WTC11 (cell line): ENCODE data around the gene PDE8B. TPM values are rescaled to one million over a fixed set of nuclear protein-coding genes. Genes with fewer than 3 reads are reported as not detected.

Experiments used
- ATAC-seq: fragments of 200-7000 bp; cut with Tn5 transposase; 2 replicates; pipeline ENCODE4 v1.10.0; 2021; ENCODE audit warnings: mild to moderate bottlenecking, moderate library complexity
- CTCF ChIA-PET: fragments of 300-600 bp; sonication (Branson Sonifier 250); formaldehyde crosslinking; loops from one replicate; lab custom pipeline; 2021; ENCODE audit warnings: antibody characterized with exemption; lab: Charles Lee
- POLR2A ChIA-PET: fragments of 350-600 bp; sonication (Branson Sonifier 250); formaldehyde crosslinking; loops from one replicate; lab custom pipeline; 2021; ENCODE audit warnings: antibody characterized with exemption; lab: Charles Lee
- DNase-seq: peaks from one replicate; pipeline ENCODE4 v3.0.0; 2021; ENCODE audit warnings: low spot score
- H3K27ac Mint-ChIP-seq: 2 replicates; pipeline ENCODE4 v1.8.0; 2021; ENCODE audit warnings: mixed read lengths
- H3K27me3 Mint-ChIP-seq: 2 replicates; pipeline ENCODE4 v1.8.0; 2021; ENCODE audit warnings: low read depth, mild to moderate bottlenecking, moderate library complexity, mixed read lengths
- H3K36me3 Mint-ChIP-seq: 2 replicates; pipeline ENCODE4 v1.8.0; 2021; ENCODE audit warnings: mixed read lengths
- H3K4me1 Mint-ChIP-seq: 2 replicates; pipeline ENCODE4 v1.8.0; 2022; ENCODE audit warnings: mixed read lengths
- H3K4me3 Mint-ChIP-seq: 2 replicates; pipeline ENCODE4 v1.8.0; 2021; ENCODE audit warnings: mild to moderate bottlenecking, moderate library complexity, mixed read lengths
- H3K9me3 Mint-ChIP-seq: 2 replicates; pipeline ENCODE4 v1.8.0; 2021; ENCODE audit warnings: mixed read lengths
- CBFB ChIP-seq: sonication (generic); formaldehyde crosslinking; IDR thresholded peaks from 2 replicates; pipeline ENCODE4 v1.8.1; 2022; ENCODE audit warnings: mild to moderate bottlenecking, low read depth, missing genetic modification reagents
- JAZF1 ChIP-seq: fragments of 250-450 bp; sonication (Bioruptor Pico); IDR thresholded peaks from 2 replicates; pipeline ENCODE4 v1.9.0; 2021; ENCODE audit warnings: moderate library complexity, mild to moderate bottlenecking, inconsistent platforms
- NFE2L1 ChIP-seq: sonication (generic); formaldehyde crosslinking; IDR thresholded peaks from 2 replicates; pipeline ENCODE4 v1.8.1; 2023; ENCODE audit warnings: missing genetic modification reagents
- SMAD4 ChIP-seq: sonication (generic); formaldehyde crosslinking; IDR thresholded peaks from 2 replicates; pipeline ENCODE4 v1.8.0; 2022; ENCODE audit warnings: mild to moderate bottlenecking, missing genetic modification reagents
- SOX15 ChIP-seq: fragments of 250-450 bp; sonication (Bioruptor Pico); IDR thresholded peaks from 2 replicates; pipeline ENCODE4 v1.9.0; 2021; ENCODE audit warnings: mild to moderate bottlenecking
- ZNF317 ChIP-seq: sonication (generic); formaldehyde crosslinking; IDR thresholded peaks from 2 replicates; pipeline ENCODE4 v1.8.1; 2023; ENCODE audit warnings: low read depth, mild to moderate bottlenecking, moderate library complexity, missing genetic modification reagents, borderline replicate concordance
- total RNA-seq: library from RNA; stranded (reverse); gene quantifications from 3 replicates; pipeline ENCODE4 v1.2.3, GENCODE V29; 2021
- TF ChIP-seq, protein P1 (sequence below): sonication (generic); formaldehyde crosslinking; IDR thresholded peaks from 2 replicates; pipeline ENCODE4 v1.8.0; 2023; ENCODE audit warnings: missing genetic modification reagents, mild to moderate bottlenecking, borderline replicate concordance
- TF ChIP-seq, protein P2 (sequence below): sonication (generic); formaldehyde crosslinking; IDR thresholded peaks from 2 replicates; pipeline ENCODE4 v1.8.0; 2023; ENCODE audit warnings: missing genetic modification reagents
- TF ChIP-seq, protein P3 (sequence below): sonication (generic); formaldehyde crosslinking; IDR thresholded peaks from 2 replicates; pipeline ENCODE4 v1.8.1; 2023; ENCODE audit warnings: mild to moderate bottlenecking, missing genetic modification reagents, moderate library complexity
- TF ChIP-seq, protein P4 (sequence below): sonication (generic); formaldehyde crosslinking; IDR thresholded peaks from 2 replicates; pipeline ENCODE4 v1.8.0; 2022; ENCODE audit warnings: mild to moderate bottlenecking, missing genetic modification reagents
- TF ChIP-seq, protein P5 (sequence below): sonication (generic); formaldehyde crosslinking; IDR thresholded peaks from 2 replicates; pipeline ENCODE4 v1.8.1; 2022; ENCODE audit warnings: mild to moderate bottlenecking, moderate library complexity, missing genetic modification reagents
- TF ChIP-seq, protein P6 (sequence below): sonication (generic); formaldehyde crosslinking; IDR thresholded peaks from 2 replicates; pipeline ENCODE4 v1.8.0; 2022; ENCODE audit warnings: mild to moderate bottlenecking, missing genetic modification reagents
- TF ChIP-seq, protein P7 (sequence below): fragments of 250-450 bp; sonication (Bioruptor Pico); conservative IDR thresholded peaks from 2 replicates; pipeline ENCODE4 v1.9.0; 2021; ENCODE audit warnings: mild to moderate bottlenecking
- TF ChIP-seq, protein P8 (sequence below): fragments of 200-600 bp; IDR thresholded peaks from 2 replicates; pipeline ENCODE4 v1.8.0; 2022; ENCODE audit warnings: antibody characterized with exemption
- TF ChIP-seq, protein P9 (sequence below): sonication (generic); formaldehyde crosslinking; IDR thresholded peaks from 2 replicates; pipeline ENCODE4 v1.8.1; 2022; ENCODE audit warnings: low read depth, missing genetic modification reagents, borderline replicate concordance
- TF ChIP-seq, protein P10 (sequence below): sonication (generic); formaldehyde crosslinking; IDR thresholded peaks from 2 replicates; pipeline ENCODE4 v1.8.1; 2022; ENCODE audit warnings: mild to moderate bottlenecking, missing genetic modification reagents, moderate library complexity, borderline replicate concordance
- TF ChIP-seq, protein P11 (sequence below): sonication (generic); formaldehyde crosslinking; IDR thresholded peaks from 2 replicates; pipeline ENCODE4 v1.8.1; 2022; ENCODE audit warnings: missing genetic modification reagents, borderline replicate concordance

The PDE8B gene
- total RNA-seq, 1 experiment from 2014 or later: 0.31 TPM

DNA sequence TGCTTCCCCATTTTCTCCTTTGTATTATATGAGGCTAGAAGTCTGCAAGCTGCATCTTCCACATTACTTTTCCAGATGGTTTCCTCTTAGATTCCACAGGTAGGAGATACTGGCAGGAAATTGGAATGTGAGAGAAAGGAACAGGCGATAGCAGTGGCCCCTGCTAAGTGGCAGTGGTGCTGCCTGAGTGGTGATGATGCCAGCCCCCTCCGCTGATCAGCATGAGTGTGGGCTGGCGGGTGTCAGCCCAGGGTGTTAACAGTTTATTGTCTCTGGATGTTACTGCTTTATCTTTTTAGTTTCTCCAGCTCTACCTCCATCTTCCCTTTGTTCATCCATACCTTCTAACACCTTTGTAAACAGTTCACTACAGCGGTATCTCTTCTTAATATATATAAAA is 13.2 kb downstream of the PDE8B start (continued):
- TF ChIP-seq, protein P1, sequence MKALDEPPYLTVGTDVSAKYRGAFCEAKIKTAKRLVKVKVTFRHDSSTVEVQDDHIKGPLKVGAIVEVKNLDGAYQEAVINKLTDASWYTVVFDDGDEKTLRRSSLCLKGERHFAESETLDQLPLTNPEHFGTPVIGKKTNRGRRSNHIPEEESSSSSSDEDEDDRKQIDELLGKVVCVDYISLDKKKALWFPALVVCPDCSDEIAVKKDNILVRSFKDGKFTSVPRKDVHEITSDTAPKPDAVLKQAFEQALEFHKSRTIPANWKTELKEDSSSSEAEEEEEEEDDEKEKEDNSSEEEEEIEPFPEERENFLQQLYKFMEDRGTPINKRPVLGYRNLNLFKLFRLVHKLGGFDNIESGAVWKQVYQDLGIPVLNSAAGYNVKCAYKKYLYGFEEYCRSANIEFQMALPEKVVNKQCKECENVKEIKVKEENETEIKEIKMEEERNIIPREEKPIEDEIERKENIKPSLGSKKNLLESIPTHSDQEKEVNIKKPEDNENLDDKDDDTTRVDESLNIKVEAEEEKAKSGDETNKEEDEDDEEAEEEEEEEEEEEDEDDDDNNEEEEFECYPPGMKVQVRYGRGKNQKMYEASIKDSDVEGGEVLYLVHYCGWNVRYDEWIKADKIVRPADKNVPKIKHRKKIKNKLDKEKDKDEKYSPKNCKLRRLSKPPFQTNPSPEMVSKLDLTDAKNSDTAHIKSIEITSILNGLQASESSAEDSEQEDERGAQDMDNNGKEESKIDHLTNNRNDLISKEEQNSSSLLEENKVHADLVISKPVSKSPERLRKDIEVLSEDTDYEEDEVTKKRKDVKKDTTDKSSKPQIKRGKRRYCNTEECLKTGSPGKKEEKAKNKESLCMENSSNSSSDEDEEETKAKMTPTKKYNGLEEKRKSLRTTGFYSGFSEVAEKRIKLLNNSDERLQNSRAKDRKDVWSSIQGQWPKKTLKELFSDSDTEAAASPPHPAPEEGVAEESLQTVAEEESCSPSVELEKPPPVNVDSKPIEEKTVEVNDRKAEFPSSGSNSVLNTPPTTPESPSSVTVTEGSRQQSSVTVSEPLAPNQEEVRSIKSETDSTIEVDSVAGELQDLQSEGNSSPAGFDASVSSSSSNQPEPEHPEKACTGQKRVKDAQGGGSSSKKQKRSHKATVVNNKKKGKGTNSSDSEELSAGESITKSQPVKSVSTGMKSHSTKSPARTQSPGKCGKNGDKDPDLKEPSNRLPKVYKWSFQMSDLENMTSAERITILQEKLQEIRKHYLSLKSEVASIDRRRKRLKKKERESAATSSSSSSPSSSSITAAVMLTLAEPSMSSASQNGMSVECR: no peak
- TF ChIP-seq, protein P2, sequence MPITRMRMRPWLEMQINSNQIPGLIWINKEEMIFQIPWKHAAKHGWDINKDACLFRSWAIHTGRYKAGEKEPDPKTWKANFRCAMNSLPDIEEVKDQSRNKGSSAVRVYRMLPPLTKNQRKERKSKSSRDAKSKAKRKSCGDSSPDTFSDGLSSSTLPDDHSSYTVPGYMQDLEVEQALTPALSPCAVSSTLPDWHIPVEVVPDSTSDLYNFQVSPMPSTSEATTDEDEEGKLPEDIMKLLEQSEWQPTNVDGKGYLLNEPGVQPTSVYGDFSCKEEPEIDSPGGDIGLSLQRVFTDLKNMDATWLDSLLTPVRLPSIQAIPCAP (CRISPR knock-in tag): no peak
- no peak for TF ChIP-seq SMAD4 (CRISPR knock-in tag)

DNA sequence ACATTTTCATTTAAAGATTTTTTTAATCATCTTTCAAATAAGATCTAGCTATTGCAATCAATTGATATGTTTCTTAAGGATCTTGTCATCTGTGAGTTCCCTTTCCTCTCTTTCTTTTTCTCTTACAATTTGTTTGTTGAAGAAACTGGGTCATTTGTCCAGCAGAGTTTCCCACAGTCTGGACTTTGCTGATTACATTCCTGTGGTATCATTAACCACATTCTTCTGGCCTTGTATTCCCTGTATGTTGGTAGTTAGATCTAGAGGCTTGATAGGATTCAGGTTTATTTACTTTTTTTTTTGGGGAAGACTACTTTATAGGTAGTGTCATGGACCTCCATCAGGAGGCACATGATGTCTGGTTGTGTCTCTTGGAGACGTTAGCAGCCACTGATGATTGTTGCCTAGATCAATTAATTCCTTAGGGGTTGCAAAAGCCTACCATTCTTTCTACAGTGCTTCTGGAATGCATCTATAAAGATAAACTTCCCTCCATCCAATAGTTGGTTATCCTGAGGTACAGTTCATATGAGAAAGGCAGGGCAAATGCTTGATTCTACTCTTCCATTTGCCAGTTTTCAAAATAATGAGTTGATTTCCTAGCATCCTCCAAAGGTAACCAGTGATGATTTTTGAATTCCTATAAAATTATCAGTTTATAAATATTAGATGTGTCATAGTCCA is 14.3 kb downstream of the PDE8B start:
- POLR2A ChIA-PET: no interaction called here
- Mint-ChIP-seq H3K4me3 (no peak overlapping the region), H3K27ac (no peak overlapping the region), H3K4me1 (no peaks in the 10 kb centered on the region), H3K36me3 (no peaks in the 10 kb centered on the region), H3K27me3 (no peaks in the 10 kb centered on the region; the same call in 1 of the 2 replicates), H3K9me3 (no peaks in the 10 kb centered on the region)
- no peak for ATAC-seq
- CTCF ChIA-PET: no interaction called here
- DNase-seq: no peak
- TF ChIP-seq, protein P3, sequence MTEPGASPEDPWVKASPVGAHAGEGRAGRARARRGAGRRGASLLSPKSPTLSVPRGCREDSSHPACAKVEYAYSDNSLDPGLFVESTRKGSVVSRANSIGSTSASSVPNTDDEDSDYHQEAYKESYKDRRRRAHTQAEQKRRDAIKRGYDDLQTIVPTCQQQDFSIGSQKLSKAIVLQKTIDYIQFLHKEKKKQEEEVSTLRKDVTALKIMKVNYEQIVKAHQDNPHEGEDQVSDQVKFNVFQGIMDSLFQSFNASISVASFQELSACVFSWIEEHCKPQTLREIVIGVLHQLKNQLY (CRISPR knock-in tag): no peak
- no peak for TF ChIP-seq SOX15 (CRISPR knock-in tag)
- TF ChIP-seq, protein P4, sequence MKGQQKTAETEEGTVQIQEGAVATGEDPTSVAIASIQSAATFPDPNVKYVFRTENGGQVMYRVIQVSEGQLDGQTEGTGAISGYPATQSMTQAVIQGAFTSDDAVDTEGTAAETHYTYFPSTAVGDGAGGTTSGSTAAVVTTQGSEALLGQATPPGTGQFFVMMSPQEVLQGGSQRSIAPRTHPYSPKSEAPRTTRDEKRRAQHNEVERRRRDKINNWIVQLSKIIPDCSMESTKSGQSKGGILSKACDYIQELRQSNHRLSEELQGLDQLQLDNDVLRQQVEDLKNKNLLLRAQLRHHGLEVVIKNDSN (CRISPR knock-in tag): no peak
- TF ChIP-seq, protein P5, sequence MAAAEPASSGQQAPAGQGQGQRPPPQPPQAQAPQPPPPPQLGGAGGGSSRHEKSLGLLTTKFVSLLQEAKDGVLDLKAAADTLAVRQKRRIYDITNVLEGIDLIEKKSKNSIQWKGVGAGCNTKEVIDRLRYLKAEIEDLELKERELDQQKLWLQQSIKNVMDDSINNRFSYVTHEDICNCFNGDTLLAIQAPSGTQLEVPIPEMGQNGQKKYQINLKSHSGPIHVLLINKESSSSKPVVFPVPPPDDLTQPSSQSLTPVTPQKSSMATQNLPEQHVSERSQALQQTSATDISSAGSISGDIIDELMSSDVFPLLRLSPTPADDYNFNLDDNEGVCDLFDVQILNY: no peak
- TF ChIP-seq, protein P6, sequence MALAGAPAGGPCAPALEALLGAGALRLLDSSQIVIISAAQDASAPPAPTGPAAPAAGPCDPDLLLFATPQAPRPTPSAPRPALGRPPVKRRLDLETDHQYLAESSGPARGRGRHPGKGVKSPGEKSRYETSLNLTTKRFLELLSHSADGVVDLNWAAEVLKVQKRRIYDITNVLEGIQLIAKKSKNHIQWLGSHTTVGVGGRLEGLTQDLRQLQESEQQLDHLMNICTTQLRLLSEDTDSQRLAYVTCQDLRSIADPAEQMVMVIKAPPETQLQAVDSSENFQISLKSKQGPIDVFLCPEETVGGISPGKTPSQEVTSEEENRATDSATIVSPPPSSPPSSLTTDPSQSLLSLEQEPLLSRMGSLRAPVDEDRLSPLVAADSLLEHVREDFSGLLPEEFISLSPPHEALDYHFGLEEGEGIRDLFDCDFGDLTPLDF (CRISPR knock-in tag): no peak
- no peak for TF ChIP-seq SMAD4 (CRISPR knock-in tag)
- no peak for TF ChIP-seq JAZF1 (CRISPR knock-in tag)
- TF ChIP-seq, protein P7, sequence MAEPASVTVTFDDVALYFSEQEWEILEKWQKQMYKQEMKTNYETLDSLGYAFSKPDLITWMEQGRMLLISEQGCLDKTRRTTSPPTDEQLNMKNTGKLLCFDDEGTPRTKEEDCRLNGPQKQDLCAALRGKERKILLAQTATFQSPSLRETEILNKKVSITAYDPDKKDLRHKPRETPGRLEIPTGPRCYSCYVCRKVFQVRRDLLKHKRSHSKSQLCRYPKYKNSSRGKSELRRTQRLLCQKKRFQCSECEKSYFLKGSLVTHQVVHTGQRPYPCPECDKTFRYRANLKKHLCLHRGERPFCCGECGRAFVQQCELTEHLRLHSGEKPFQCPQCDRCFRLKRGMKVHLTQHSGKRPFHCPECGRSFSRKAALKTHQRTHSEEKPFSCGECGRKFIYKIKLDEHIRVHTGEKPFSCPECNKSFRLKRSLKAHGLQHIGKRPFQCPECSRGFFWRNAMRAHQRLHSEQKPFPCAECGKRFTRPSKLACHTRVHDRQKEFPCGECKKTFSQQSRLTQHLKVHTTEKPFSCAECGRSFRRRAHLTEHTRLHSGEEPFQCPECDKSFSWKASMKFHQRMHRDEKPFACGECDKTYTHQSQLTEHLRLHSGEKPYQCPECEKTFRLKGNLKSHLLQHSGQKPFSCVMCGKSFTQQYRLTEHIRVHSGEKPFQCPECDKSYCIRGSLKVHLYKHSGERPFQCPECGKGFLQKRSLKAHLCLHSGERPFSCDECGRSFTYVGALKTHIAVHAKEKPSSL: no peak
- TF ChIP-seq, protein P8, sequence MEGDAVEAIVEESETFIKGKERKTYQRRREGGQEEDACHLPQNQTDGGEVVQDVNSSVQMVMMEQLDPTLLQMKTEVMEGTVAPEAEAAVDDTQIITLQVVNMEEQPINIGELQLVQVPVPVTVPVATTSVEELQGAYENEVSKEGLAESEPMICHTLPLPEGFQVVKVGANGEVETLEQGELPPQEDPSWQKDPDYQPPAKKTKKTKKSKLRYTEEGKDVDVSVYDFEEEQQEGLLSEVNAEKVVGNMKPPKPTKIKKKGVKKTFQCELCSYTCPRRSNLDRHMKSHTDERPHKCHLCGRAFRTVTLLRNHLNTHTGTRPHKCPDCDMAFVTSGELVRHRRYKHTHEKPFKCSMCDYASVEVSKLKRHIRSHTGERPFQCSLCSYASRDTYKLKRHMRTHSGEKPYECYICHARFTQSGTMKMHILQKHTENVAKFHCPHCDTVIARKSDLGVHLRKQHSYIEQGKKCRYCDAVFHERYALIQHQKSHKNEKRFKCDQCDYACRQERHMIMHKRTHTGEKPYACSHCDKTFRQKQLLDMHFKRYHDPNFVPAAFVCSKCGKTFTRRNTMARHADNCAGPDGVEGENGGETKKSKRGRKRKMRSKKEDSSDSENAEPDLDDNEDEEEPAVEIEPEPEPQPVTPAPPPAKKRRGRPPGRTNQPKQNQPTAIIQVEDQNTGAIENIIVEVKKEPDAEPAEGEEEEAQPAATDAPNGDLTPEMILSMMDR: no peak
- TF ChIP-seq, protein P9, sequence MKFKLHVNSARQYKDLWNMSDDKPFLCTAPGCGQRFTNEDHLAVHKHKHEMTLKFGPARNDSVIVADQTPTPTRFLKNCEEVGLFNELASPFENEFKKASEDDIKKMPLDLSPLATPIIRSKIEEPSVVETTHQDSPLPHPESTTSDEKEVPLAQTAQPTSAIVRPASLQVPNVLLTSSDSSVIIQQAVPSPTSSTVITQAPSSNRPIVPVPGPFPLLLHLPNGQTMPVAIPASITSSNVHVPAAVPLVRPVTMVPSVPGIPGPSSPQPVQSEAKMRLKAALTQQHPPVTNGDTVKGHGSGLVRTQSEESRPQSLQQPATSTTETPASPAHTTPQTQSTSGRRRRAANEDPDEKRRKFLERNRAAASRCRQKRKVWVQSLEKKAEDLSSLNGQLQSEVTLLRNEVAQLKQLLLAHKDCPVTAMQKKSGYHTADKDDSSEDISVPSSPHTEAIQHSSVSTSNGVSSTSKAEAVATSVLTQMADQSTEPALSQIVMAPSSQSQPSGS (CRISPR knock-in tag): no peak
- no peak for TF ChIP-seq NFE2L1 (CRISPR knock-in tag)
- no peak for TF ChIP-seq CBFB (CRISPR knock-in tag)
- TF ChIP-seq, protein P10, sequence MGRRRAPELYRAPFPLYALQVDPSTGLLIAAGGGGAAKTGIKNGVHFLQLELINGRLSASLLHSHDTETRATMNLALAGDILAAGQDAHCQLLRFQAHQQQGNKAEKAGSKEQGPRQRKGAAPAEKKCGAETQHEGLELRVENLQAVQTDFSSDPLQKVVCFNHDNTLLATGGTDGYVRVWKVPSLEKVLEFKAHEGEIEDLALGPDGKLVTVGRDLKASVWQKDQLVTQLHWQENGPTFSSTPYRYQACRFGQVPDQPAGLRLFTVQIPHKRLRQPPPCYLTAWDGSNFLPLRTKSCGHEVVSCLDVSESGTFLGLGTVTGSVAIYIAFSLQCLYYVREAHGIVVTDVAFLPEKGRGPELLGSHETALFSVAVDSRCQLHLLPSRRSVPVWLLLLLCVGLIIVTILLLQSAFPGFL: no peak
- TF ChIP-seq, protein P11, sequence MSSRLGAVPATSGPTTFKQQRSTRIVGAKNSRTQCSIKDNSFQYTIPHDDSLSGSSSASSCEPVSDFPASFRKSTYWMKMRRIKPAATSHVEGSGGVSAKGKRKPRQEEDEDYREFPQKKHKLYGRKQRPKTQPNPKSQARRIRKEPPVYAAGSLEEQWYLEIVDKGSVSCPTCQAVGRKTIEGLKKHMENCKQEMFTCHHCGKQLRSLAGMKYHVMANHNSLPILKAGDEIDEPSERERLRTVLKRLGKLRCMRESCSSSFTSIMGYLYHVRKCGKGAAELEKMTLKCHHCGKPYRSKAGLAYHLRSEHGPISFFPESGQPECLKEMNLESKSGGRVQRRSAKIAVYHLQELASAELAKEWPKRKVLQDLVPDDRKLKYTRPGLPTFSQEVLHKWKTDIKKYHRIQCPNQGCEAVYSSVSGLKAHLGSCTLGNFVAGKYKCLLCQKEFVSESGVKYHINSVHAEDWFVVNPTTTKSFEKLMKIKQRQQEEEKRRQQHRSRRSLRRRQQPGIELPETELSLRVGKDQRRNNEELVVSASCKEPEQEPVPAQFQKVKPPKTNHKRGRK (CRISPR knock-in tag): no peak
- TF ChIP-seq ZNF317 (CRISPR knock-in tag): no peak
